GM18867 (cell line): ENCODE measurements around the gene RAB34.

Experiments used
- ATAC-seq: cut with Tn5 transposase; IDR thresholded peaks from one replicate; pipeline ENCODE4 v1.9.1; 2021; ENCODE audit warnings: mild to moderate bottlenecking, moderate library complexity; ENCODE audit not compliant: unreplicated experiment

RAB34 gene

DNA sequence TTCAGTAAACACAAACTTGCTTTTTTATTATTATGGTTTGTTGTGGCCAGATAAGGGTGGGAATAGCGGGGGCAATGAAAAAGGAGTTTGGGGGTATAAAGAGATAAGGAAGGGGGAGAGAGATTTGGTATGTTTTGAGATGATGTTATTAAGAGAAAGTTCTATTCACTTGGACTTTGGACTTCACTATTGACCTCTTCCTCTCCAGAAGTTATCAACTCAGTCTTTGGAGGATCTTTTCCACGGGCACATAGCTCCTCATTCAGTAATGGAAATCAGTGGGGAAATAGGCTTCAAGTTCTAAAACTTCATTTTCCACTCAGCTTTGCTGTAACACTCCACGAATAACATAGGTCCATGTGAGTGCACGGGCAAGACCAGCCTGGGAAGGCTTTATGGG is 29.2 kb downstream of the RAB34 start:
- no peak for ATAC-seq

DNA sequence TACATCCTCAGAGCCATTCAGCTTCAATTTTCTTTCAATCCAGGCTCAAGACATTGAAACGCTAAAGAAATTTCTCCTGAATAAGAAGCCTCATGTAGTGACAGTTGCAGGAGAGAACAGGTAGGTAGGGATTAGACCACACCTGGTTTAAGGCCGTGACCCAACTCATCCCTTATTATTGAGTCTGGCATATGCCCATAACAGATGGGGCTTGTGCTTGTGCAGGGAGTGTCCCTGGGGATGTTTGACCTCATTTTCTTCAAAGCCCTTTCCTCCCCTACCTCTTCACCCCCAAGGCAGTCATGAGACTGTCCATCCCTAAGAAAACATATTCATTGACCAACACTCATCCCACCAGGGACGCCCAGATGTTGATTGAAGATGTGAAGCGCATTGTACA is 31.4 kb downstream of the RAB34 start:
- no peak for ATAC-seq

DNA sequence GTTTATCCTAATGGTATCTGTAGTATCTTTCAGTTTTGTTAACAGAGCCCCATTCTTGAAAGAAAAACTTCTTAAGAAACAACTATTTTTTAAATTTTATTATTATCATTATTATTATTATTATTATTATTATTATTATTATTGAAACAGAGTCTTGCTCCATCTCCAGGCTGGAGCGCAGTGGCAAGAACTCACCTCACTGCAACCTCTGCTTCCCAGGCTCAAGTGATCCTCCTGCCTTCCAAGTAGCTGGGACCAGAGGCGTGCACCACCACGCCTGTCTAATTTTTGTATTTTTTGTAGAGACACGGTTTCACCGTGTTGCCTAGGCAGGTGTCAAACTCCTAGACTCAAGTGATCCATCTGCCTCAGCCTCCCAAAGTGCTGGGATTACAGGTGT is 32.3 kb downstream of the RAB34 start:
- ATAC-seq, result no peak

- ATAC-seq, result no peak
Measured at GRCh38 chr17:28684963-28685362, 32.7 kb downstream of the RAB34 start.

- ATAC-seq, result no peak
Measured at GRCh38 chr17:28682655-28683054, 35.0 kb downstream of the RAB34 start.

DNA sequence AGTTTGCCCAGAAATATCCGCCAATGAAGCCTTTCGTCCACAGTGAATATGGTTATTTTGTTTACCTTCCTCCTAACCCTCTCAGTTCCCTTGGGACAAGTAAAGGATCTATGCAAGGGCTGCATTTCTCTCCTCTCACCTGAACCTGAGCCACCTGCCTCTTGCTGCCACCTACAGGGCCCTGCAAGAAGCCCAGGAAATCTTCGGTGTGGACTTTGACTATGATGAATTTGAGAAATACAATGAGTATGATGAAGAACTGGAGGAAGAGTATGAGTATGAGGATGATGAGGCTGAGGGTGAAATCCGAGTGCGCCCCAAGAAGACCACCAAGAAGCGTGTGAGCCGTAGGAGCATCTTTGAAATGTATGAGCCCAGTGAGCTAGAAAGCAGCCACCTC is 41.7 kb downstream of the RAB34 start:
- ATAC-seq, result no peak

GRCh38 chr17:28675490-28675889 is 42.2 kb downstream of the RAB34 start:
- ATAC-seq, result no peak

DNA sequence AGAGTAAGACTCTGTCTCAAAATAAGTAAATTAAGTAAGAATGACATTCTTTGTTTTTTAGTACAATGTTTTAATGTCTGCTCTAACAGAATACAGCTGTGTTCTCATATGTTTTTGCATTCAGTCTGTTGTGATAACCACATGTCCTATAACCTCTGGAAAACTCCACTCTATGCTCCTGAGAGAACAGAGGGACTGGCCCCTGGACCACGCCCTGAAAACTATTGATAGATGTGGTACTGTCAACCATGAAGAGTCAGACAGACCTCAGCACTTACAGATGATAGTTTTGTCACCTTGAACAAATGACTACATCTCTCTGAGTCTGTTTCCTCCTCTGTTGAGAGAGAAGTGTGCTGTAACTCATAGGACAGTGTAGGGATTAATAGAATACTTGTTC is 47.8 kb downstream of the RAB34 start:
- ATAC-seq, result no peak

- ATAC-seq, result no peak
Measured at GRCh38 chr17:28667870-28668269, 49.8 kb downstream of the RAB34 start.

- ATAC-seq, result no peak
Measured at GRCh38 chr17:28665994-28666393, 51.7 kb downstream of the RAB34 start.
